Naive B cell (primary cell): ENCODE data around the gene WIZ. TPM values are rescaled to one million over a fixed set of nuclear protein-coding genes. Genes with fewer than 3 reads are reported as not detected.

Experiments
- ATAC-seq, 2 donors: fragments of 150-1000 bp; cut with Tn5 transposase; 2 replicates each; pipeline ENCODE4 v1.10.0; 2021; ENCODE audit warnings: low read depth in 2 of 2, mild to moderate bottlenecking in 2 of 2, moderate library complexity in 2 of 2
- DNase-seq: peaks from one replicate; pipeline ENCODE4 v3.0.0; 2022
- H3K27ac Mint-ChIP-seq, 6 donors: one replicate each; pipeline ENCODE4 v1.8.0; 2020 to 2022; ENCODE audit warnings: mild to moderate bottlenecking in 6 of 6, mixed read lengths in 6 of 6, moderate library complexity in 5 of 6, inconsistent platforms in 2 of 6
- H3K27me3 Mint-ChIP-seq, 3 donors: one replicate each; pipeline ENCODE4 v1.8.0; 2021 to 2022; ENCODE audit warnings: mixed read lengths in 3 of 3, mild to moderate bottlenecking in 1 of 3
- H3K36me3 Mint-ChIP-seq, 2 donors: one replicate each; pipeline ENCODE4 v1.8.0; 2020 to 2022; ENCODE audit warnings: mixed read lengths in 2 of 2, inconsistent platforms in 1 of 2, mild to moderate bottlenecking in 1 of 2
- H3K4me1 Mint-ChIP-seq, 3 donors: one replicate each; pipeline ENCODE4 v1.8.0; 2020 to 2022; ENCODE audit warnings: mixed read lengths in 3 of 3, inconsistent platforms in 1 of 3, mild to moderate bottlenecking in 1 of 3, moderate library complexity in 1 of 3
- H3K4me3 Mint-ChIP-seq, 8 donors: one replicate each; pipeline ENCODE4 v1.8.0; 2020 to 2022; ENCODE audit warnings: mild to moderate bottlenecking in 8 of 8, mixed read lengths in 8 of 8, moderate library complexity in 8 of 8, inconsistent platforms in 2 of 8
- H3K9me3 Mint-ChIP-seq, 7 donors: one replicate each; pipeline ENCODE4 v1.8.0; 2020 to 2022; ENCODE audit warnings: mixed read lengths in 7 of 7, mild to moderate bottlenecking in 5 of 7, inconsistent platforms in 2 of 7, moderate library complexity in 1 of 7
- polyA plus RNA-seq, 6 donors: library from polyadenylated mRNA; unstranded; fragments of 300-500 nt; fragmentation: Illumina TruSeq; gene quantifications; one replicate each; pipeline ENCODE4 v1.2.3, GENCODE V29; 2021; ENCODE audit warnings: low read depth in 6 of 6

The WIZ gene
- polyA plus RNA-seq, 6 donors from 2014 or later = 0.15 to 1.4 (median 0.66) TPM

DNA sequence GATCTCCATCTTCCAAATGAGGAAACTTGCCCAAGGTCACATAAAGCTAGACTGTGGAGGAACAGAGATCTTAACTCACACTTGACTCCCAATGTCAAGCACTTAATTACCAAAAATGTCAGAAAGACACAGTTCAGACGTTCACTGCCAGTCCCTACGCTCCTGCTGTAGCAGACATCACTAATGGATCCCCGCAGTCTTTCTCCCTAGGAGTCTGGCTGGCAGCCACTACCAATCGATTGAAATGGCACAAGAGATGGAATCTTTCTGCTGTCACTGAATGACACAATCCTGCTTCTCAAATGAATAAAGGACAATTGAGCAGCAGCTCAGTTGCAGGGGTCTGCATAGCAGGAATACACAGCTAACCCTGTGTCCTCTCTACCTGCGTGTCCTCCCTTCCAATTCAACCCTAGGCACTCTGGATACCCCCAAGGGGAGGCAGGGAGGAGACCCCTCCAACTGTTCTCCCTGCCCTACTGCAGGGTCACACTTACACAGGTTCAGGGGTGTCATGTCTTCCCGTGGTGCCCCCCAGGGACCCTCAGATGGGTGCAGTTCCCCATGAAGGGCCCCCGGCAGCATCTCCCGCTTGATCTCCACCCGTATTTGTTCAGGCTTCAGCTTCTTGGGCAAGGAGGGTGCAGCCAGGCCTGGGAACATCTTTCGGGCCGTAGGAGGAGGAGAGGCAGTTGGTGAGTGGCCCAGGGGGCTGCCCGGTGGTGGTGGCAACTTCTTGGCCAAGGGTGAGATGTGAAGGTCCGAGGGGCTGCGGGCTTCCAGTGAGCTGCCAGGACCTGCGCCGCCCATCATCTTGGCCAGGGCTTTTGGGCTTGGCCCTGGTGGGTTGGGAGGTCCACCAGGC is 23.0 kb downstream of the WIZ start:
- Mint-ChIP-seq H3K27me3 (no peaks in the 10 kb centered on the region), H3K27ac (peak overlapping the region in 1 of 6 donors; percentile 59), H3K4me3 (peak overlapping the region in 1 of 8 donors; percentile 19), H3K4me1 (peaks cover 11 to 24% (median 22%) of the 10 kb centered on the region in 3 donors), H3K36me3 (peaks cover 0 to 21% of the 10 kb centered on the region in 2 donors), H3K9me3 (peaks cover 0 to 5% (median 0%) of the 10 kb centered on the region in 7 donors)
- ATAC-seq = no peak
- DNase-seq = no peak

- H3K27ac Mint-ChIP-seq = no peak overlapping the region
- peaks cover 0 to 5% (median 0%) of the 10 kb centered on the region in 7 donors for H3K9me3 Mint-ChIP-seq
- no peaks in the 10 kb centered on the region for H3K27me3 Mint-ChIP-seq
- DNase-seq (no peak), ATAC-seq (no peak)
- peaks cover 0 to 21% of the 10 kb centered on the region in 2 donors for H3K36me3 Mint-ChIP-seq
- H3K4me3 Mint-ChIP-seq = no peak overlapping the region
- H3K4me1 Mint-ChIP-seq = peaks cover 2 to 11% (median 9%) of the 10 kb centered on the region in 3 donors
These were observed 24.3 kb downstream of the WIZ start for GRCh38 chr19:15425321-15425950.

DNA sequence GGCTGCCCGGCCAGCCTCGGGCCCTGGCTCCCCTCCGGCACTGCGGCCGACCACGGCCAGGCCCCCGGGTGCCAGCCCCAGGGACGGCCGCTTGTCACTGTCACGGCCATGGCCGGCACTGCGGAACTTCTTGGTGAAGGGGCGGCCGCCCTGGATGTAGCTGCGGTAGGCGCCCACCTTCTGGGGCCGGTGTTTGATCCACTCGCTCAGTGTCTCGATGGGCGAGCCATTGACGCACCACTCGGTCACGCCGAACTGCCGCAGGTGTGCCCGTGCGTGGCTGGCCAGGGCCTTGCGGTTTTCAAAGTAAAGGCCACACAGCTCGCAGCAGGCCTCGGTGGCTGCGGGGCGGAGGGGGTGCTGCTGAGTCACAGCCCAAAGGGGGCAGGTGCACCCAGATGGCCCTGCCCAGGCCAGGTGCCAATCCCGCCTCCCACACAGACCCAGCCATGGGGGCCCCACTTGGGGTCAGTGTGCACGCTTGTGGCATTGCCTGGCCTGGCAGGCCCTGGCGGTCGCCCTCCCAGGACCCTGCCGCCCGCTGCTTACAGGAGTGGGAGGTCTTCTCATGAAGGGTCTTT is 25.0 kb downstream of the WIZ start:
- H3K4me3 Mint-ChIP-seq = no peak overlapping the region
- DNase-seq = no peak
- H3K27ac Mint-ChIP-seq = no peak overlapping the region
- H3K9me3 Mint-ChIP-seq = peaks cover 0 to 5% (median 0%) of the 10 kb centered on the region in 7 donors
- peaks cover 3 to 11% (median 8%) of the 10 kb centered on the region in 3 donors for H3K4me1 Mint-ChIP-seq
- no peaks in the 10 kb centered on the region for H3K27me3 Mint-ChIP-seq
- no peak for ATAC-seq
- H3K36me3 Mint-ChIP-seq = peaks cover 0 to 21% of the 10 kb centered on the region in 2 donors

- DNase-seq (no peak), ATAC-seq (no peak)
- peaks cover 0 to 5% (median 0%) of the 10 kb centered on the region in 7 donors for H3K9me3 Mint-ChIP-seq
- H3K27ac Mint-ChIP-seq = no peak overlapping the region
- H3K4me1 Mint-ChIP-seq = peaks cover 8 to 16% (median 10%) of the 10 kb centered on the region in 3 donors
- H3K4me3 Mint-ChIP-seq = no peak overlapping the region
- no peaks in the 10 kb centered on the region for H3K27me3 Mint-ChIP-seq
- H3K36me3 Mint-ChIP-seq = peaks cover 0 to 21% of the 10 kb centered on the region in 2 donors
These were observed 25.6 kb downstream of the WIZ start for GRCh38 chr19:15424121-15424520.

GRCh38 chr19:15423130-15423529 is 26.6 kb downstream of the WIZ start:
- Mint-ChIP-seq H3K4me3 (no peak overlapping the region), H3K27me3 (no peaks in the 10 kb centered on the region), H3K9me3 (peaks cover 0 to 5% (median 0%) of the 10 kb centered on the region in 7 donors), H3K27ac (no peak overlapping the region), H3K36me3 (peaks cover 0 to 21% of the 10 kb centered on the region in 2 donors), H3K4me1 (peaks cover 12 to 26% (median 14%) of the 10 kb centered on the region in 3 donors)
- no peak for DNase-seq
- ATAC-seq = no peak

DNA sequence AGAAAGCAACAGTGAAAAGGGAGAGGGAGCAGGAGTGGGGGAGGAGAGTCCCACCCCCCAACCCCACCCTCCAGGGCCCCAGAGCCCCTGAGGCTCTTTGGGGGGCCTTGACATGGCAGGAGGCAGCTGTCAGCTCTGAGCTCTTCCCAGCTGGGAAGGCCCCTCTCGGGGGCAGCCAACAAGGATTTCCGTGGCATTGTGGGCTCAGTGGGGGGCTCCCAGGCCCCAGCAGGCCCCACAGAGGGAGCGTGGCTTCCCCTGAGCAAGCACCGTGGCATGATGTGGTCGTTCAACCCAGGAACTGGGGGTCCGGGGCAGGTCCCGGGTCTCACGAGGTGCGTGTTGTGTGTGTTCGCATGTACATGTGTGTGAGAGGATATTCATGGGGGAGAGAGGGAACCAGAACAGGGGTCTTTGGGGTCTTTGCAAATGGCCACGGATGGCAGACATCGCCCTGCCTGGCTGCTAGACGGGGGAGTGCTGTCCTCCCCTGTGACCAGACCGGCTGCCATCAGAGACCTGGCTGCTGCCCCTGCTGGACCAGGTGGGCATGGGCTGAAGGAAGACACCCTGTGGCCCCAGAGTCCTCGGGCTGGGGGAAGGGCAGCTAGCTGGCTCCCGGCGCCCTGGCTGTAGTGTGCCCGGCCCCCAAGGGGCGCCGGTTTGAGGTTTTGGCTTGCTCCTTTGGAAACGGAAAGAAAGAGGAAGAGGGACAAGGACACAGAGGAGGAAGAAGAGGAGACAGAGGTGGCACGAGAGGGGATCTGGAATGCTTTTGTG is 27.3 kb downstream of the WIZ start:
- peaks cover 18 to 33% (median 18%) of the 10 kb centered on the region in 3 donors for H3K4me1 Mint-ChIP-seq
- peaks cover 0 to 21% of the 10 kb centered on the region in 2 donors for H3K36me3 Mint-ChIP-seq
- H3K9me3 Mint-ChIP-seq = peaks cover 0 to 5% (median 0%) of the 10 kb centered on the region in 7 donors
- DNase-seq (no peak), ATAC-seq (no peak)
- no peaks in the 10 kb centered on the region for H3K27me3 Mint-ChIP-seq
- H3K27ac Mint-ChIP-seq = peak overlapping the region in 2 of 6 donors; percentile 26 to 50
- peak overlapping the region in 2 of 8 donors; percentile 33 to 35 for H3K4me3 Mint-ChIP-seq

GRCh38 chr19:15421721-15422260 is 28.0 kb downstream of the WIZ start:
- Mint-ChIP-seq H3K27me3 (no peaks in the 10 kb centered on the region), H3K4me1 (peaks cover 21 to 40% (median 23%) of the 10 kb centered on the region in 3 donors), H3K4me3 (peak overlapping the region in 1 of 8 donors; percentile 33), H3K27ac (no peak overlapping the region), H3K9me3 (peaks cover 0 to 5% (median 0%) of the 10 kb centered on the region in 7 donors), H3K36me3 (peaks cover 0 to 21% of the 10 kb centered on the region in 2 donors)
- no peak for DNase-seq
- no peak for ATAC-seq

DNA sequence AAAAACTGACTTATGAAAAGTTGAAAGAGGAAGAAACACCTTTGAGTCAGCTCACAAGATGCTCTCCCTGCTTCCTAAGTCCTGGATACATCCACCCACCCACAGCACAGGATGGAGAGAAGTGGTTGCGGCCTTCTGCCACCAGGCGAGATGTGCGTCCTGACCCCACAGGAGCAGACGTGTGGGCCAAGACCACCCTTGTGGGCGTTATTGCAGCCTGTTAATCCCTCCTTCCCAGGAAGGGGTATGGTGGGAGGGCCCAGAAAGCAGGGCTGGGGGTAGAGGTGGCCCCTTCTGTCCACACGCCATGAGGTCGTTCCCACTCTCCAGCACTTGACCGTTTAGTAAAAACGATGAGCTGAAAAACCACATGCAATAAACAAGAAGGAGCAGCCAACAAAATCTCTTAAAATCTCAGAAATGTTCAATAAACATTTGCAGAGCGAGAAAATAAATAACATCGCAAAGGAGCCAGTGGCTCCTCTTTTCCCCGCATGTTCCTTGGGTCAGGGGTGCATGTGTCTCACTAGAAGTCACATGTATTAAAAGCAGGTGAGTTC is 28.5 kb downstream of the WIZ start:
- H3K4me1 Mint-ChIP-seq = peaks cover 27 to 41% (median 27%) of the 10 kb centered on the region in 3 donors
- peak overlapping the region in 1 of 8 donors; percentile 53 for H3K4me3 Mint-ChIP-seq
- H3K9me3 Mint-ChIP-seq = peaks cover 0 to 5% (median 0%) of the 10 kb centered on the region in 7 donors
- DNase-seq (no peak), ATAC-seq (no peak)
- H3K27me3 Mint-ChIP-seq = no peaks in the 10 kb centered on the region
- H3K36me3 Mint-ChIP-seq = peaks cover 0 to 17% of the 10 kb centered on the region in 2 donors
- H3K27ac Mint-ChIP-seq = peak overlapping the region in 1 of 6 donors; percentile 47

DNA sequence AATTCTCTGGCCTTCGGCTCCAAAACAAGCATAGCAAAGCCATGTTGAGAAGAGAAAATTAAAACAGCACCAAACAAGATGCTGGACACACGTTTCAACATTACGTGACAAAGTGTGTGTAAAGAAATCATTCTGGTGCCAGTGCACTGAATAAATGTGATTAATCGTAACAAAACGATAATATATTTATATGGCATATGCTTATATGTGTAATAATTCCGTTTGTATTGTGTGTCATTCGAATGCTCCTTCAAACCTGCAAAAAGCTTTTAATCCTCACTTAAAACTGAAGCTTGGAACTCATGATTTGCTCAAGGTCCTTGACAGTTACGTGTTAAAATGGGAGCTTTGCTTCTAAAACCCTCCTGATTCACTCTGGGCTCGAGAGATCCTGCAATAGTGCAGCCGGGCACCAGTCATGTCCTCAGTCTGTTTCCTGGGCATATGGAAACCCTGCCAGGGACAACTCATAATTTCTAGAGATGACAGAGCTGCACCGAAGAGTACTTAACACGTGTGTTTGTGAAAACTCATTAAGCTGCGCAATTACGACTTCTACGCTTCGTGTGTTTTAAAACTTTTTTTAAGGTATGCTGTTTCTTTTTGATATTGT is 30.2 kb downstream of the WIZ start:
- no peaks in the 10 kb centered on the region for H3K27me3 Mint-ChIP-seq
- peaks cover 0 to 5% (median 0%) of the 10 kb centered on the region in 7 donors for H3K9me3 Mint-ChIP-seq
- no peak for DNase-seq
- H3K27ac Mint-ChIP-seq = peak overlapping the region in 2 of 6 donors; percentile 0 to 96
- no peak for ATAC-seq
- H3K4me1 Mint-ChIP-seq = peaks cover 27 to 50% (median 39%) of the 10 kb centered on the region in 3 donors
- peak overlapping the region; percentile 28 to 100 (median 99) for H3K4me3 Mint-ChIP-seq
- H3K36me3 Mint-ChIP-seq = peaks cover 0 to 10% of the 10 kb centered on the region in 2 donors

GRCh38 chr19:15418579-15419412 is 31.0 kb downstream of the WIZ start, which contains the start of gene AKAP8L:
AKAP8L (minus strand) TSS chr19:15418988; CDS start chr19:15418923, 65 bp downstream.
- Mint-ChIP-seq H3K27me3 (no peaks in the 10 kb centered on the region), H3K4me1 (peaks cover 27 to 51% (median 40%) of the 10 kb centered on the region in 3 donors), H3K9me3 (peaks cover 0 to 5% (median 0%) of the 10 kb centered on the region in 7 donors), H3K27ac (peak within 1 kb of the TSS; percentile 95 to 100 (median 98)), H3K36me3 (peaks cover 0 to 10% of the 10 kb centered on the region in 2 donors), H3K4me3 (peak within 1 kb of the TSS; percentile 91 to 100 (median 99))
- ATAC-seq (peak; percentile 88), DNase-seq (peak; percentile 99)

- peaks cover 0 to 10% of the 10 kb centered on the region in 2 donors for H3K36me3 Mint-ChIP-seq
- H3K4me1 Mint-ChIP-seq = peaks cover 27 to 51% (median 46%) of the 10 kb centered on the region in 3 donors
- DNase-seq = no peak
- peaks cover 0 to 5% (median 0%) of the 10 kb centered on the region in 7 donors for H3K9me3 Mint-ChIP-seq
- ATAC-seq = no peak
- H3K27ac Mint-ChIP-seq = peak overlapping the region; percentile 95 to 100 (median 98)
- H3K27me3 Mint-ChIP-seq = no peaks in the 10 kb centered on the region
- H3K4me3 Mint-ChIP-seq = peak overlapping the region; percentile 91 to 100 (median 99)
These were observed 31.6 kb downstream of the WIZ start for GRCh38 chr19:15418231-15418578.
